ENCODE data around the gene SLC6A1. TPM values are rescaled to one million over a fixed set of nuclear protein-coding genes. Genes with fewer than 3 reads are reported as not detected.

Gene SLC6A1
- total RNA-seq, 1 donor from 2014 or later: 6.3 TPM

DNA sequence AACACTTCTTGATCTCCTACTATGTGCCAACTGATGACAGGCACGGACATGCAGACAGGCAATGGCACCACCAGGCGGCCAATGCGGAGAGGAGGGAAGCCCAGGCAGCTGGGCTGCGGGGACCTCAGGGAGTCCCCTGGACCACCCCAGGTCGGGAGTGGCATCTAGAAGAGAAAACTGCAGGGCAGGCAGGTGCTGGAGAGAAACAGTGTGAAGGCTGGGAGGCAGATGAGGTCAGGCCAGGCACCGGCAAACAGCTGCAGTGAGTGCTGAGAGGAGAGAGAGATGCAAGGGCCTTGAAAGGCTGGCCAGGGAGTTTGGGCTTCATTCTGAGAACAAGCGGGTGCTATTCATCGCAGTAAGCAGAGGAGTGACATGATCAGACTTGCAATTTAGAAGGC lies 29.1 kb downstream of the SLC6A1 start:
- no peak for ATAC-seq

- no peak for ATAC-seq
These were observed 29.6 kb downstream of the SLC6A1 start for GRCh38 chr3:11022115-11022514.

DNA sequence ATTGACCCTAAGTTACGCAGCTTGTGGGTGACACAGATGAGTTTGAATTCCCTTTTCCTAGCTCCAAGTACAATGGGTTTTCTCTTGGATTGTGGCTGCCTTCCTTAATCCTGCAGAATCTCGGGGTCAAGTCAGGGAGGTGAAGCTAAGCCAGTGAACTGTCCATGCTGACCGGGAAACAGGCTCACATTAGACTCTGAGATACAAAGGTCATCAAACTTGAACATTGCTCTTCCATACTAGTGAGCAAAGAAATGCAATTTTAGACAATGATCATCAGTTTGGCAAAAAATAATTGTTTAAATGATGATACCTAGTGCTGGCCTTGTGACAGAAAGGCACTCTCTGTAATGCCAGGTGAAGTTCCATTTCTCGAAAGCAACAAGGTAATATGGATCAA lies 31.6 kb downstream of the SLC6A1 start:
- ATAC-seq: no peak

GRCh38 chr3:11029948-11030347 lies 37.4 kb downstream of the SLC6A1 start:
- no peak for ATAC-seq

DNA sequence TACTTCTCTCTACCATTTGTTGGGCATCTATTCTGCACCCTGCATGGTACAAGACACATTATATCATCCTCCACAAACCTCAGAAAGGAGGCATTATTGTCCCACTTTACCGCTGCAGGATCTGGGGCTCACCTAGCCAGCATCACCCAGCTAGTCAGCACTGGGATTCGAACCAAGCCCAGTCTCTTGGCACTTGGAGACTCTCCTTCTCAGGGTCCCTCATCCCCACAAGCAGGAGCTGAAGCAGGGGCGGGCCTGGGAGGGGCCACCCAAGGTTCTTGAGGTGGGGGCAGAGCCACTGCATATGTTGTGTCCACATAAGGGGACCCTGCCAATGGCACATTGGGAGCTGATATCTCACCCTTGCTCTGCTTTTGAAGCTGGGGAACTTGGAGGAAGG lies 41.3 kb downstream of the SLC6A1 start:
- no peak for ATAC-seq

- peak; percentile 10 for ATAC-seq
These were observed 41.9 kb downstream of the SLC6A1 start for GRCh38 chr3:11034309-11034985.

- ATAC-seq: no peak
These were observed 43.4 kb downstream of the SLC6A1 start for GRCh38 chr3:11035757-11036505.

- ATAC-seq: no peak
These were observed 44.8 kb downstream of the SLC6A1 start for GRCh38 chr3:11037241-11037873.

DNA sequence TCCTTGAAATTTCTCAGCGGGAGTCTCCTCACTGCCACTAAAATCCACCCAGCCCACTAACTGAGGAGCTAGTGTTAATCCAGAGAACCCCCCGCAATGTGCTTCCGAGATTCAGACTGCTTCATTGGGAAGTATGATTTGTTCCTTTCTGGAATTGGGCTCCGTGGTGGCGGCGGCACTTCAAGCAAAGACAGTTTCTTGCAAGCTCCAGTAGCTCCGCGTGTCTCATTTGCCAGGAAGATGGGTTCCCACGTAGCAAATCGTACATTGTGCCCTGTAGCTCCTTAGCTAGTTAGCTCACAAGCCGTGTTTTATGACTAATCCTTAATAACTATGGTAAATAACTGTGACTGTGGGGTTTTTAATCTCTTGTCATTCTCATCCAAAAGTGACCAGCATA lies 45.4 kb downstream of the SLC6A1 start:
- no peak for ATAC-seq

DNA sequence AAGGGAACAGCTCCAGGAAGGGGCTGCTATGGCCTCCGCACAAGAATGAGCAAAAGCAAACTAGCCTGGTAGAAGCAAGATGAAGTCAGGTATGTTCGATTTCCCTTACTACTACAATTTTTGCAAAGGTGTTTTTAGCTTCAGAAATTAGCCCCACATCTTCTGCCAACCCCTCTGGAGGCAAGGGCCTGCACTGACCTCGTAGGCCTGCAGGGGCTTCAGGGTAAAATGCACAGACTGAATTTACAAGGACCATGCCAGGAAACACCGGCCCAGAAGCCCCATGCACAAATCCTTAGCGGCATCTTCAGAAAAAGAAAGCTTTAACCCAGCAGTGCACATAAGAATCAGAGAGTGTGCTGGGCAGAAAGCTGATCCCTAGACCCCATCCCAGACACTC lies 53.0 kb downstream of the SLC6A1 start:
- ATAC-seq: no peak

- peak; percentile 72 for ATAC-seq
These were observed 55.0 kb downstream of the SLC6A1 start for GRCh38 chr3:11047500-11047899.

GRCh38 chr3:11050666-11051323 lies 58.2 kb downstream of the SLC6A1 start:
- ATAC-seq: no peak

GRCh38 chr3:11053926-11054503 lies 61.5 kb downstream of the SLC6A1 start:
- peak; percentile 82 for ATAC-seq

DNA sequence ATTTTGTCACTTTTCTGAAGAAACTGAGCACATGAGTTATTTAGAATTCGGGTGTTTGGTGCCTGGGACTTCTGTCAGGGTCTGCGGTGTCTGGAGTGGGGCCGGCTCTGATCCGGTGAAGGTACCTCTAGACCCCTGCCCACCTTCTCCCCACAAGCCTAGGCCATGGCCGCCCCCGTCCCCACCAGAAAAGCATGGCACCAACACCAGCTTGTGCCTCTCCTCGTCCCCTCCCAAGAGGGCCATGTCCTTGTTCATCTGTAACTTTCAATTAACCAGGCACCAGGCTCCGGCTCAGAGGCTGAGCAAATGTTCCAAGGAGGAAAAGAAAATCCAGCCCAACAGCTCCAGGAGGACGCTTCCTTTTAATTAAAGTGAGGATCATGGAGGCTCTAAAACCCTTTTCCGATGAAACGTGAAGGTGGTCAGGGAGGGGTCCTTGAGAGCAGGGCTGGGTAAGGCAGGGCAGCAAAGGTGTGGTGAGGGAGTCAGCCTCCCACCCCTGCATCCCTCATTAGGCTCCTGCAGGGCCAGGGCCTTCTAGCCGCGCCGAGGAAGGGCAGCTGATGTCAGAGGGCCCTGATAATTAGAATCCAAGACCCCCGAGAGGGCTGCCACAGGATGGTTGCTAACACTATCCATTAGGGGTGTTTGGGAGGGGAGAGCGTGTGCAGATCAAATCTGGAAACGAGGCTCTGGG lies 62.3 kb downstream of the SLC6A1 start:
- ATAC-seq: no peak

DNA sequence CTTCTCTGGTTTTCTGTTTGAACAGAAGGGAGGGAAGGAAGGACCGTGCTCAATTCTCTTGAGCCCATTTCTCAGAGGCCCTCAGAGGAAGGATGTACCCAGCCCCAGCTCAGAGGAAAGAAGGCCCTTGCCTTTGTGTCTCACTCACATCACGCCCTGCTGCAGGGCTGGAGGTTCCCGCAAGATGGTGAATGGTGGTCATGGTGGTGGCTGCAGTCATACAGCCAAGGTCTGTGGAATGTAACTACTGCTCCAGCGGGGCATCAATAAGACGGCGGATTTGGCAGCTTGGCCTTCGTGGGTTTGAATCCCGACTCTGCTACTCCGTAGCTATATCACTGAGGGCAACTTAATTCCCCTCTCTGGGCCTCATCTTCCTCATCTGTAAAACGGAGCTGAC lies 62.9 kb downstream of the SLC6A1 start:
- ATAC-seq: no peak

DNA sequence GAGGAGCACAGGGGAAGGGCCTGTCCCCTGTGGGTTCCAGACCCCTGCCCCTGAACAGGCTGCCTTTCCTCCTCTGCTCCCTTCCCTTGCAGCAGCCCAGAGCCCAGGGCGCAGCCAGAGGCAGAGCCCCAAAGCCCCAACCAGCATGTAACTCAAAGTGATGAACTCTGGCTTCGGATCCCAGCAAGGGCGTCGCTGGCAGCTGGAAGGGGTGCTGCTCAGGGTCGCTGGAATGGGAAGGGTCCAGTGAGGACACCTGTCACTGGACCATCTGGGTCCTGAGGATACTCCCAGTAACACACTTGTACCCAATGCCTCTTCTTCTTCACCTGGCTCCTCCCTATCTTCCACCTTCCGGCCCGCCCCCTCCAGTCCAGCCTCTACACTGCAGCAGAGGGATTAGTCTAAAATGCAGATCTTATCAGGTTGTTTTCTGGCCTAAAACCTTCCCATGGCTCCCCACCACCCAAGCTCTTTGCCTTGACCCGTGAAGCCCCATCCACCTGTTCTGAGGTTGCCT lies 64.0 kb downstream of the SLC6A1 start:
- no peak for ATAC-seq

DNA sequence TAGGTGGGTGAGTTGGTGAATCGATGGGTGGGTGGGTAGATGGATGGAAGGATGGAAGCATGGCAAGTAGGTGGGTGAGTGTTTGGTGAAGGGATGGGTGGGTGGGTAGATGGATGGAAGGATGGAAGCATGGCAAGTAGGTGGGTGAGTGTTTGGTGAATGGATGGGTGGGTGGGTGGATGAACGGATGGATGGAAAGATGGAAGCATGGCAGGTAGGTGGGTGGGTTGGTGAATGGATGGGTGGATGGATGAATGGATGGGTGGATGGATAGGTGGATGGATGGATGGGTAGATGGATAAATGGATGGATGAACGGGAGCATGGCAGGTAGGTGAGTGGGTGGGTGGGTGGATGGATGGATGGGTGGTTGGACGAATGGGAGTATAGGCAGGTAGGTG lies 65.1 kb downstream of the SLC6A1 start:
- ATAC-seq: no peak

GRCh38 chr3:11059090-11059798 lies 66.7 kb downstream of the SLC6A1 start:
- peak; percentile 89 for ATAC-seq

GRCh38 chr3:11059799-11060115 lies 67.2 kb downstream of the SLC6A1 start:
- no peak for ATAC-seq

- peak; percentile 82 for ATAC-seq
These were observed 68.1 kb downstream of the SLC6A1 start for GRCh38 chr3:11060500-11061251.
